SK-N-SH (cell line): ENCODE results near the gene BRAF. TPM values are rescaled to one million over a fixed set of nuclear protein-coding genes. Genes with fewer than 3 reads are reported as not detected.

Experiments
- CTCF ChIA-PET: fragments of 300-600, 350-600 bp; formaldehyde crosslinking; extraction: SDS; loops from one replicate; lab custom pipeline; 2021; lab: Yijun Ruan, JAX
- POLR2A ChIA-PET: fragments of 350-600 bp; sonication (Branson Sonifier 250); formaldehyde crosslinking; extraction: SDS; loops from one replicate; lab custom pipeline; 2020; ENCODE audit warnings: antibody characterized with exemption, inconsistent platforms; lab: Yijun Ruan, JAX
- DNase-seq: peaks from one replicate; pipeline ENCODE4 v3.0.0; 2012
- H2AFZ ChIP-seq: fragments of 200-600 bp; sonication (generic); 2 replicates; pipeline ENCODE4 v1.8.1; 2016; ENCODE audit warnings: antibody characterized with exemption, mild to moderate bottlenecking, low read depth
- H3F3A ChIP-seq: fragments of 200-600 bp; sonication (generic); replicated peaks from 2 replicates; pipeline ENCODE3; 2016; ENCODE audit warnings: antibody characterized with exemption, mild to moderate bottlenecking; ENCODE audit not compliant: insufficient read depth
- H3K27ac ChIP-seq, 2 experiments: fragments of 200-500 bp in 1 of 2; fragments of 200-600 bp in 1 of 2; sonication (Bioruptor generic) in 1 of 2; sonication (generic), shearing (Covaris generic) in 1 of 2; 2 replicates each; pipeline versions ENCODE4 v1.5.1 to v1.6.1; 2014 to 2016; ENCODE audit warnings: low read depth in 2 of 2, inconsistent platforms in 1 of 2, low read length in 1 of 2, mild to moderate bottlenecking in 1 of 2, mixed read lengths in 1 of 2
- H3K27me3 ChIP-seq: fragments of 200-600 bp; sonication (generic), shearing (Covaris generic); 2 replicates; pipeline ENCODE4 v1.6.1; 2016; ENCODE audit warnings: mixed run types; ENCODE audit not compliant: insufficient read depth
- H3K36me3 ChIP-seq, 2 experiments: fragments of 200-500 bp in 1 of 2; fragments of 200-600 bp in 1 of 2; sonication (Bioruptor generic) in 1 of 2; sonication (generic) in 1 of 2; replicated peaks in 1 of 2; 2 replicates each; pipeline versions ENCODE3 to v1.5.1; 2014 to 2016; ENCODE audit warnings: low read length in 1 of 2, mild to moderate bottlenecking in 1 of 2; ENCODE audit not compliant: insufficient read depth in 2 of 2, control insufficient read depth in 1 of 2
- H3K4me1 ChIP-seq, 2 experiments: fragments of 200-500 bp in 1 of 2; fragments of 200-600 bp in 1 of 2; sonication (Bioruptor generic) in 1 of 2; sonication (generic), shearing (Covaris generic) in 1 of 2; 2 replicates each; pipeline versions ENCODE4 v1.5.1 to v1.6.1; 2014 to 2016; ENCODE audit warnings: low read depth in 1 of 2, low read length in 1 of 2, mixed run types in 1 of 2; ENCODE audit not compliant: insufficient read depth in 2 of 2, control insufficient read depth in 1 of 2
- H3K4me2 ChIP-seq: fragments of 200-600 bp; sonication (generic), shearing (Covaris generic); 2 replicates; pipeline ENCODE4 v1.6.1; 2017; ENCODE audit warnings: mixed run types
- H3K4me3 ChIP-seq, 2 experiments: fragments of 200-500 bp in 1 of 2; fragments of 200-600 bp in 1 of 2; sonication (Bioruptor generic) in 1 of 2; sonication (generic), shearing (Covaris generic) in 1 of 2; 2 replicates each; pipeline versions ENCODE4 v1.5.1 to v1.8.1; 2014 to 2016; ENCODE audit warnings: low read depth in 2 of 2, inconsistent platforms in 1 of 2, low read length in 1 of 2, mild to moderate bottlenecking in 1 of 2, mixed read lengths in 1 of 2, moderate library complexity in 1 of 2
- H3K79me2 ChIP-seq: fragments of 200-600 bp; sonication (generic); 2 replicates; pipeline ENCODE4 v1.8.1; 2017; ENCODE audit warnings: mild to moderate bottlenecking; ENCODE audit not compliant: insufficient read depth
- H3K9ac ChIP-seq: fragments of 200-600 bp; sonication (generic); 2 replicates; pipeline ENCODE4 v1.6.1; 2017; ENCODE audit warnings: mixed run types
- H3K9me2 ChIP-seq: fragments of 200-600 bp; sonication (generic); 2 replicates; pipeline ENCODE4 v1.6.1; 2017; ENCODE audit warnings: mixed run types
- H3K9me3 ChIP-seq: fragments of 200-600 bp; sonication (generic); 2 replicates; pipeline ENCODE4 v1.6.1; 2017; ENCODE audit warnings: mixed run types, mild to moderate bottlenecking, moderate library complexity
- H4K20me1 ChIP-seq: fragments of 200-600 bp; sonication (generic); 2 replicates; pipeline ENCODE4 v1.6.1; 2017; ENCODE audit warnings: mild to moderate bottlenecking, mixed run types; ENCODE audit not compliant: insufficient read depth
- CHD2 ChIP-seq: fragments of 150-350 bp; IDR thresholded peaks from 2 replicates; pipeline ENCODE4 v1.6.1; 2018; ENCODE audit warnings: low read length; ENCODE audit not compliant: partially characterized antibody
- ELF1 ChIP-seq: IDR thresholded peaks from 2 replicates; pipeline ENCODE4 v1.4.0; 2012
- EP300 ChIP-seq, 2 experiments: IDR thresholded peaks; 2 replicates each; pipeline versions ENCODE4 v1.4.0 to v1.6.1; 2012; ENCODE audit warnings: borderline replicate concordance in 1 of 2, low read depth in 1 of 2, low read length in 1 of 2
- EZH2phosphoT487 ChIP-seq: fragments of 200-600 bp; sonication (generic); IDR thresholded peaks from 2 replicates; pipeline ENCODE4 v1.6.1; 2017; ENCODE audit warnings: low read depth, mixed run types, mild to moderate bottlenecking, antibody characterized with exemption, moderate library complexity, borderline replicate concordance
- FOSL2 ChIP-seq: IDR thresholded peaks from 2 replicates; pipeline ENCODE4 v1.4.0; 2012; ENCODE audit warnings: low read depth, mild to moderate bottlenecking, moderate library complexity, borderline replicate concordance
- GABPA ChIP-seq: IDR thresholded peaks from 2 replicates; pipeline ENCODE4 v1.4.0; 2012; ENCODE audit warnings: low read depth, mild to moderate bottlenecking
- JUND ChIP-seq: IDR thresholded peaks from 2 replicates; pipeline ENCODE4 v1.4.0; 2012
- NRF1 ChIP-seq: IDR thresholded peaks from 2 replicates; pipeline ENCODE4 v1.6.1; 2012; ENCODE audit warnings: low read depth, mild to moderate bottlenecking, low read length
- PBX3 ChIP-seq: IDR thresholded peaks from 2 replicates; pipeline ENCODE4; 2012
- POLR2AphosphoS5 ChIP-seq: IDR thresholded peaks from 2 replicates; pipeline ENCODE4 v1.6.1; 2012; ENCODE audit warnings: low read depth, low read length
- RCOR1 ChIP-seq: fragments of 150-350 bp; IDR thresholded peaks from 2 replicates; pipeline ENCODE4 v1.6.1; 2017; ENCODE audit warnings: antibody characterized with exemption, low read length
- SIN3A ChIP-seq: IDR thresholded peaks from 2 replicates; pipeline ENCODE4 v1.6.1; 2012; ENCODE audit warnings: low read depth, mild to moderate bottlenecking, low read length, moderate library complexity, borderline replicate concordance
- SMC3 ChIP-seq: IDR thresholded peaks from 2 replicates; pipeline ENCODE4 v1.6.1; 2012; ENCODE audit warnings: low read depth, low read length, improper control_type of control experiment
- TCF12 ChIP-seq: IDR thresholded peaks from 2 replicates; pipeline ENCODE4 v1.4.0; 2012
- TEAD4 ChIP-seq: IDR thresholded peaks from 2 replicates; pipeline ENCODE4 v1.4.0; 2012; ENCODE audit warnings: mild to moderate bottlenecking, borderline replicate concordance; ENCODE audit not compliant: insufficient read depth
- USF1 ChIP-seq: IDR thresholded peaks from 2 replicates; pipeline ENCODE4 v1.4.0; 2012; ENCODE audit warnings: low read depth, borderline replicate concordance
- YY1 ChIP-seq: IDR thresholded peaks from 2 replicates; pipeline ENCODE4 v1.4.0; 2012; ENCODE audit warnings: low read depth, mild to moderate bottlenecking
- WGBS: methylation state at CpG from one replicate; pipeline ENCODE4 v1.1.6; 2017; ENCODE audit warnings: low lambda C conversion rate; 5-methylcytosine and 5-hydroxymethylcytosine counted together
- polyA plus RNA-seq, 3 experiments: library from polyadenylated mRNA; depleted of rRNA; stranded (reverse); fragments of >200 nt; gene quantifications; 2 replicates each; pipeline ENCODE4 v1.2.3, GENCODE V29; 2012
- TF ChIP-seq, protein P1 (sequence below): fragments of 150-350 bp; IDR thresholded peaks from 2 replicates; pipeline ENCODE4 v1.6.1; 2016; ENCODE audit warnings: mild to moderate bottlenecking, low read depth, low read length
- TF ChIP-seq, protein P2 (sequence below): IDR thresholded peaks from 2 replicates; pipeline ENCODE4 v1.4.0; 2012; ENCODE audit warnings: low read depth, borderline replicate concordance

Gene BRAF
- polyA plus RNA-seq, 1 of the 3 experiments (the other 2 are of a cell fraction): 5.2 TPM

DNA sequence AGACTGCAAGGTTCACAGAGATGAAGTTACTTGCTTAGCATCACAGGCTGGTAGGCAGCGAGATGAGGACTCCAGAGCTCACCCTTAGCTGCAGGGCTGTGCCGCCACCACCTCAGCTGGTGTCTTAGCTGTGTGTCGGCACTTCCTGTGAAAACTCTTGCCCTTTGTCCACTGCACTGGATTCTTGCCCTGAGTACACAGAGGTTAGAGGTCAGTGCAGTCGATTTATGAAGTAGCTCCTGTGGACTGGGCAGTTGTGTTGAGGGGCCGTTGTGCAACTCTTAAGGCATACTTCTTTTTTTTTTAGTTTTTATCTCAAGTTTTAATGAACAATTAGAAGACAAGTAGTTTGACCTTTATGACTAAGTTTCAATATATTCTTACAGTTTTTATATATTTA lies 217.6 kb downstream of the BRAF start:
- TF ChIP-seq, protein P1, sequence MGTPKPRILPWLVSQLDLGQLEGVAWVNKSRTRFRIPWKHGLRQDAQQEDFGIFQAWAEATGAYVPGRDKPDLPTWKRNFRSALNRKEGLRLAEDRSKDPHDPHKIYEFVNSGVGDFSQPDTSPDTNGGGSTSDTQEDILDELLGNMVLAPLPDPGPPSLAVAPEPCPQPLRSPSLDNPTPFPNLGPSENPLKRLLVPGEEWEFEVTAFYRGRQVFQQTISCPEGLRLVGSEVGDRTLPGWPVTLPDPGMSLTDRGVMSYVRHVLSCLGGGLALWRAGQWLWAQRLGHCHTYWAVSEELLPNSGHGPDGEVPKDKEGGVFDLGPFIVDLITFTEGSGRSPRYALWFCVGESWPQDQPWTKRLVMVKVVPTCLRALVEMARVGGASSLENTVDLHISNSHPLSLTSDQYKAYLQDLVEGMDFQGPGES: no peak
- TF ChIP-seq NRF1 (no peak), USF1 (no peak), FOSL2 (no peak), ELF1 (no peak), YY1 (no peak), RCOR1 (no peak), EZH2phosphoT487 (no peak), TCF12 (no peak), PBX3 (no peak), POLR2AphosphoS5 (no peak), JUND (no peak), CHD2 (no peak), SIN3A (no peak), TEAD4 (no peak), SMC3 (no peak), GABPA (no peak), EP300 (IDR thresholded peaks at IDR 0.05; ENCODE audit: borderline replicate concordance in 1 of 2, low read depth in 1 of 2, low read length in 1 of 2) (no peak)
- TF ChIP-seq, protein P2, sequence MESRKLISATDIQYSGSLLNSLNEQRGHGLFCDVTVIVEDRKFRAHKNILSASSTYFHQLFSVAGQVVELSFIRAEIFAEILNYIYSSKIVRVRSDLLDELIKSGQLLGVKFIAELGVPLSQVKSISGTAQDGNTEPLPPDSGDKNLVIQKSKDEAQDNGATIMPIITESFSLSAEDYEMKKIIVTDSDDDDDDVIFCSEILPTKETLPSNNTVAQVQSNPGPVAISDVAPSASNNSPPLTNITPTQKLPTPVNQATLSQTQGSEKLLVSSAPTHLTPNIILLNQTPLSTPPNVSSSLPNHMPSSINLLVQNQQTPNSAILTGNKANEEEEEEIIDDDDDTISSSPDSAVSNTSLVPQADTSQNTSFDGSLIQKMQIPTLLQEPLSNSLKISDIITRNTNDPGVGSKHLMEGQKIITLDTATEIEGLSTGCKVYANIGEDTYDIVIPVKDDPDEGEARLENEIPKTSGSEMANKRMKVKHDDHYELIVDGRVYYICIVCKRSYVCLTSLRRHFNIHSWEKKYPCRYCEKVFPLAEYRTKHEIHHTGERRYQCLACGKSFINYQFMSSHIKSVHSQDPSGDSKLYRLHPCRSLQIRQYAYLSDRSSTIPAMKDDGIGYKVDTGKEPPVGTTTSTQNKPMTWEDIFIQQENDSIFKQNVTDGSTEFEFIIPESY: no peak
- TF ChIP-seq, all 33 proteins: peak for 0
- Histone ChIP-seq H3K36me3 (peaks cover 25 to 41% of the 10 kb centered on the region in 2 experiments), H3K9me3 (no peaks in the 10 kb centered on the region), H3K4me3 (no peak overlapping the region), H3K27me3 (no peaks in the 10 kb centered on the region), H3K4me2 (no peak overlapping the region), H2AFZ (no peak overlapping the region), H3K27ac (no peak overlapping the region), H3K4me1 (peaks cover 0 to 4% of the 10 kb centered on the region in 2 experiments; a peak in 1 of 4 replicates), H3F3A (peaks cover 21% of the 10 kb centered on the region), H4K20me1 (0 out of 2 replicates have a peak, but pooled peaks cover 7% of the 10 kb centered on the region), H3K9ac (no peak overlapping the region), H3K79me2 (peaks cover 19% of the 10 kb centered on the region), H3K9me2 (no peaks in the 10 kb centered on the region)
- ChIA-PET POLR2A (no interaction called here), CTCF (interaction anchor here (1.1 to 2.0 kb wide), 5 partner anchors 9 to 307 kb away, joined by 3 to 5 read pairs (median 3); no protein-coding TSS in a partner anchor)
- 92% methylated on average over 5 of the region's 5 CpGs for WGBS
- no peak for DNase-seq
